SH-SY5Y (cell line): Measurements from ENCODE around the gene CARD11.

Source experiments
- GATA2 ChIP-seq: IDR thresholded peaks from 2 replicates; pipeline ENCODE4 v1.6.1; 2011; ENCODE audit warnings: mild to moderate bottlenecking, low read depth, low read length
- GATA3 ChIP-seq: IDR thresholded peaks from 2 replicates; pipeline ENCODE4 v1.6.1; 2011; ENCODE audit warnings: low read depth, mild to moderate bottlenecking, low read length, moderate library complexity

DNA sequence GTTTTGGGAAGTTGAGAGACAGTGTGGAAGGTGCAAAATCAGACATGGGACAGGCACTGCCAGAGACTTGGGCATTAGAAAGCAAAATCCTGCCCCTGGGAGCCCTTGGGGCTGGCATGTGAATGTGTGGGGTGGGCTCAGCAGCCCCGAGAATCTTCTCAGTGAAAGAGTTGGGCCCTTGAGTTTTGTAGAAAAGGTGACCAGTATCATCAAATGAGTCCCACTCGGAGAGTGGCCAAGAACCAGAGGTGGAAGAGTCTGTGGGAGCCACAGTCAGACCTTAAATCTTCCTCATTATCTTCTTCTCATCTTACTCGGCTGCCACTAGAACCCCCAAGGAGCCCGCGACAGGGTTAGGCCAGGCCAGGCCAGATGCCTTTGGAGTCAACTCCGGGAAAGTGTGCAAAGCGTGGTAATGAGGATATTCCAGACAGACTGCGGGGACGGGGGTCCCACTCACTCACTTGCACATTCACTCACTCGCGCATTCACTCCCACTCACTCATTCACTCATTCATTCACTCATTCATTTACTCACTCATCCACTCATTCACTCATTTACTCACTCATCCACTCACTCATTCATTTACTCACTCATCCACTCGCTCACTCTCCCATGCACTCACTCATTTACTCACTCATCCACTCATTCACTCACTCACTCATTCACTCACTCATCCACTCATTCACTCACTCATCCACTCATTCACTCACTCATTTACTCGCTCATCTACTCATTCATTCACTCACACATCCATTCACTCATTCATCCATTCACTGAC, 74.9 kb downstream of the CARD11 start:
- TF ChIP-seq GATA3, result no peak
- TF ChIP-seq GATA2, result no peak
